GM23338 (cell line): ENCODE measurements around the gene TTC27. TPM values are rescaled to one million over a fixed set of nuclear protein-coding genes. Genes with fewer than 3 reads are reported as not detected.

Experiments
- ATAC-seq: fragments of 200-7000 bp; cut with Tn5 transposase; 3 replicates; pipeline ENCODE4 v1.9.1; 2020
- DNase-seq: peaks from one replicate; pipeline ENCODE4 v3.0.0-alpha.2; 2015; ENCODE audit warnings: low spot score
- H2AFZ ChIP-seq: fragments of 200-600 bp; sonication (generic); 2 replicates; pipeline ENCODE4 v1.8.0; 2016; ENCODE audit warnings: antibody characterized with exemption, mild to moderate bottlenecking, moderate library complexity
- H3F3A ChIP-seq: fragments of 200-600 bp; sonication (generic); replicated peaks from 2 replicates; pipeline ENCODE4 v1.8.0; 2017; ENCODE audit warnings: antibody characterized with exemption, mixed run types, low read depth
- H3K27ac ChIP-seq: fragments of 200-600 bp; sonication (generic); 2 replicates; pipeline ENCODE4 v1.6.1; 2016; ENCODE audit warnings: low read depth
- H3K27me3 ChIP-seq: fragments of 200-600 bp; sonication (generic); 2 replicates; pipeline ENCODE4 v1.8.0; 2016; ENCODE audit warnings: mild to moderate bottlenecking, mixed run types, moderate library complexity; ENCODE audit not compliant: insufficient read depth
- H3K36me3 ChIP-seq: fragments of 200-600 bp; sonication (generic); 2 replicates; pipeline ENCODE4 v1.8.0; 2016; ENCODE audit warnings: mild to moderate bottlenecking; ENCODE audit not compliant: insufficient read depth
- H3K4me1 ChIP-seq: fragments of 200-600 bp; sonication (generic); 2 replicates; pipeline ENCODE4 v1.8.0; 2016; ENCODE audit warnings: mild to moderate bottlenecking, moderate library complexity; ENCODE audit not compliant: insufficient read depth
- H3K4me2 ChIP-seq: fragments of 200-600 bp; sonication (generic); 2 replicates; pipeline ENCODE4 v1.7.1; 2017; ENCODE audit warnings: mixed run types
- H3K4me3 ChIP-seq: fragments of 200-600 bp; sonication (generic); 2 replicates; pipeline ENCODE4 v1.6.1; 2016; ENCODE audit warnings: mixed run types
- H3K79me2 ChIP-seq: fragments of 200-600 bp; sonication (generic); replicated peaks from 2 replicates; pipeline ENCODE4 v1.8.0; 2017; ENCODE audit warnings: mild to moderate bottlenecking; ENCODE audit not compliant: insufficient read depth
- H3K9me2 ChIP-seq: fragments of 200-600 bp; sonication (generic); 2 replicates; pipeline ENCODE4 v1.8.0; 2017; ENCODE audit not compliant: insufficient read depth
- H4K20me1 ChIP-seq: fragments of 200-600 bp; sonication (generic); replicated peaks from 2 replicates; pipeline ENCODE4 v1.8.0; 2017; ENCODE audit warnings: mild to moderate bottlenecking; ENCODE audit not compliant: insufficient read depth
- H3K27ac Mint-ChIP-seq: 2 replicates; pipeline ENCODE4 v1.8.0; 2020; ENCODE audit warnings: inconsistent platforms, mild to moderate bottlenecking, moderate library complexity, mixed read lengths
- H3K27me3 Mint-ChIP-seq: 3 replicates; pipeline ENCODE4 v1.8.0; 2022; ENCODE audit warnings: low read depth, mild to moderate bottlenecking, moderate library complexity, mixed read lengths, inconsistent platforms; ENCODE audit not compliant: insufficient read depth, poor library complexity
- H3K36me3 Mint-ChIP-seq: 3 replicates; pipeline ENCODE4 v1.8.0; 2021; ENCODE audit warnings: low read depth, mild to moderate bottlenecking, inconsistent platforms, moderate library complexity, mixed read lengths
- H3K4me1 Mint-ChIP-seq: 3 replicates; pipeline ENCODE4 v1.8.0; 2020; ENCODE audit warnings: mild to moderate bottlenecking, inconsistent platforms, mixed read lengths
- H3K4me3 Mint-ChIP-seq: 3 replicates; pipeline ENCODE4 v1.8.0; 2021; ENCODE audit warnings: moderate library complexity, mild to moderate bottlenecking, inconsistent platforms, mixed read lengths
- H3K9me3 Mint-ChIP-seq: 3 replicates; pipeline ENCODE4 v1.8.0; 2020; ENCODE audit warnings: moderate library complexity, mild to moderate bottlenecking, inconsistent platforms, mixed read lengths
- CREB1 ChIP-seq: fragments of 250-450 bp; sonication (Bioruptor Pico); IDR thresholded peaks from 2 replicates; pipeline ENCODE4 v1.5.0; 2020; ENCODE audit warnings: low read depth, mild to moderate bottlenecking, moderate library complexity
- EZH2phosphoT487 ChIP-seq: fragments of 200-600 bp; sonication (generic); IDR thresholded peaks from one replicate; pipeline ENCODE4 v1.8.1; 2018; ENCODE audit warnings: antibody characterized with exemption; ENCODE audit not compliant: unreplicated experiment
- NANOG ChIP-seq: IDR thresholded peaks from 2 replicates; pipeline ENCODE4 v1.6.1; 2016; ENCODE audit warnings: antibody characterized with exemption, borderline replicate concordance
- POLR2AphosphoS5 ChIP-seq: IDR thresholded peaks from 2 replicates; pipeline ENCODE4 v1.6.1; 2016; ENCODE audit warnings: antibody characterized with exemption, low read depth
- ZNF114 ChIP-seq: fragments of 250-450 bp; sonication (Bioruptor Pico); IDR thresholded peaks from 2 replicates; pipeline ENCODE4 v1.5.0; 2020; ENCODE audit warnings: mild to moderate bottlenecking, moderate library complexity
- polyA plus RNA-seq: library from polyadenylated mRNA; unstranded; fragments of >200 nt; fragmentation: Nextera tagmentation; extraction: Ambion mirVana; gene quantifications from 2 replicates; pipeline ENCODE4 v1.2.1, GENCODE V29; 2016
- total RNA-seq: library from RNA; depleted of rRNA; stranded (reverse); fragments of >200 nt; shearing (Covaris generic); gene quantifications from 2 replicates; pipeline ENCODE4 v1.2.3, GENCODE V29; 2014
- TF ChIP-seq, protein P1 (sequence below): fragments of 250-450 bp; sonication (Bioruptor Pico); IDR thresholded peaks from 2 replicates; pipeline ENCODE4 v1.5.0; 2020; ENCODE audit warnings: mild to moderate bottlenecking, moderate library complexity

TTC27 gene
- total and polyA plus RNA-seq, 2 experiments from 2014 or later: 11.8 to 41.3 TPM

DNA sequence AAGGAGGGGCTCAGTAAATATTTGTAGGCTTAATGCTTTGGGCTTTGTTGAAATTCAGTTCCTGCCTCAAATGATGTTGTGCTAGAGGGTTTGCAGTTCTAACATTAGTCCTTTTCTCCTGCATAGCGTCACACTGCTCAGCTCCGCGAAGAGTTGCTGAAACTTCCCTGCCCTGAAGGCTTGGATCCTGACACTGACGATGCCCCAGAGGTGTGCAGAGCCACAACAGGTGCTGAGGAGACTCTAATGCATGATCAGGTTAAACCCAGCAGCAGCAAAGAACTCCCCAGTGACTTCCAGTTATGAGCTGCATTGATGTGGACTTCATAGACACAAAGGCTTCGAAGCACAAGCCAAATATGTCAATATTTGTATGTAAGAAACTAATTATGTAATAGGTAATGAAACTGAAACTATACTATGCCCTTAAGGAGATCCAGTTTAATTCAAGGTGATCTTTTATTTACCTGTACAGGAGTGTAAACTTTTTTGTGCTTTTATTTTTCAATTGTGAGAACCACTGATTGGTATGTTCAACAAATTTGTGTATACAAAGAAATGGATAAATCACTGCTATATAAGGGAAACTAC, 10.2 kb upstream of the TTC27 start:
- H2AFZ ChIP-seq: no peak overlapping the region
- H4K20me1 ChIP-seq: no peaks in the 10 kb centered on the region
- Mint-ChIP-seq H3K9me3 (no peaks in the 10 kb centered on the region), H3K4me1 (no peaks in the 10 kb centered on the region), H3K36me3 (peaks cover 24% of the 10 kb centered on the region), H3K27ac (no peak overlapping the region), H3K27me3 (peaks cover 2% of the 10 kb centered on the region), H3K4me3 (no peak overlapping the region)
- no peak for TF ChIP-seq CREB1 (CRISPR knock-in tag)
- TF ChIP-seq EZH2phosphoT487: no peak
- TF ChIP-seq ZNF114 (CRISPR knock-in tag): no peak
- no peak for TF ChIP-seq NANOG
- TF ChIP-seq, protein P1, sequence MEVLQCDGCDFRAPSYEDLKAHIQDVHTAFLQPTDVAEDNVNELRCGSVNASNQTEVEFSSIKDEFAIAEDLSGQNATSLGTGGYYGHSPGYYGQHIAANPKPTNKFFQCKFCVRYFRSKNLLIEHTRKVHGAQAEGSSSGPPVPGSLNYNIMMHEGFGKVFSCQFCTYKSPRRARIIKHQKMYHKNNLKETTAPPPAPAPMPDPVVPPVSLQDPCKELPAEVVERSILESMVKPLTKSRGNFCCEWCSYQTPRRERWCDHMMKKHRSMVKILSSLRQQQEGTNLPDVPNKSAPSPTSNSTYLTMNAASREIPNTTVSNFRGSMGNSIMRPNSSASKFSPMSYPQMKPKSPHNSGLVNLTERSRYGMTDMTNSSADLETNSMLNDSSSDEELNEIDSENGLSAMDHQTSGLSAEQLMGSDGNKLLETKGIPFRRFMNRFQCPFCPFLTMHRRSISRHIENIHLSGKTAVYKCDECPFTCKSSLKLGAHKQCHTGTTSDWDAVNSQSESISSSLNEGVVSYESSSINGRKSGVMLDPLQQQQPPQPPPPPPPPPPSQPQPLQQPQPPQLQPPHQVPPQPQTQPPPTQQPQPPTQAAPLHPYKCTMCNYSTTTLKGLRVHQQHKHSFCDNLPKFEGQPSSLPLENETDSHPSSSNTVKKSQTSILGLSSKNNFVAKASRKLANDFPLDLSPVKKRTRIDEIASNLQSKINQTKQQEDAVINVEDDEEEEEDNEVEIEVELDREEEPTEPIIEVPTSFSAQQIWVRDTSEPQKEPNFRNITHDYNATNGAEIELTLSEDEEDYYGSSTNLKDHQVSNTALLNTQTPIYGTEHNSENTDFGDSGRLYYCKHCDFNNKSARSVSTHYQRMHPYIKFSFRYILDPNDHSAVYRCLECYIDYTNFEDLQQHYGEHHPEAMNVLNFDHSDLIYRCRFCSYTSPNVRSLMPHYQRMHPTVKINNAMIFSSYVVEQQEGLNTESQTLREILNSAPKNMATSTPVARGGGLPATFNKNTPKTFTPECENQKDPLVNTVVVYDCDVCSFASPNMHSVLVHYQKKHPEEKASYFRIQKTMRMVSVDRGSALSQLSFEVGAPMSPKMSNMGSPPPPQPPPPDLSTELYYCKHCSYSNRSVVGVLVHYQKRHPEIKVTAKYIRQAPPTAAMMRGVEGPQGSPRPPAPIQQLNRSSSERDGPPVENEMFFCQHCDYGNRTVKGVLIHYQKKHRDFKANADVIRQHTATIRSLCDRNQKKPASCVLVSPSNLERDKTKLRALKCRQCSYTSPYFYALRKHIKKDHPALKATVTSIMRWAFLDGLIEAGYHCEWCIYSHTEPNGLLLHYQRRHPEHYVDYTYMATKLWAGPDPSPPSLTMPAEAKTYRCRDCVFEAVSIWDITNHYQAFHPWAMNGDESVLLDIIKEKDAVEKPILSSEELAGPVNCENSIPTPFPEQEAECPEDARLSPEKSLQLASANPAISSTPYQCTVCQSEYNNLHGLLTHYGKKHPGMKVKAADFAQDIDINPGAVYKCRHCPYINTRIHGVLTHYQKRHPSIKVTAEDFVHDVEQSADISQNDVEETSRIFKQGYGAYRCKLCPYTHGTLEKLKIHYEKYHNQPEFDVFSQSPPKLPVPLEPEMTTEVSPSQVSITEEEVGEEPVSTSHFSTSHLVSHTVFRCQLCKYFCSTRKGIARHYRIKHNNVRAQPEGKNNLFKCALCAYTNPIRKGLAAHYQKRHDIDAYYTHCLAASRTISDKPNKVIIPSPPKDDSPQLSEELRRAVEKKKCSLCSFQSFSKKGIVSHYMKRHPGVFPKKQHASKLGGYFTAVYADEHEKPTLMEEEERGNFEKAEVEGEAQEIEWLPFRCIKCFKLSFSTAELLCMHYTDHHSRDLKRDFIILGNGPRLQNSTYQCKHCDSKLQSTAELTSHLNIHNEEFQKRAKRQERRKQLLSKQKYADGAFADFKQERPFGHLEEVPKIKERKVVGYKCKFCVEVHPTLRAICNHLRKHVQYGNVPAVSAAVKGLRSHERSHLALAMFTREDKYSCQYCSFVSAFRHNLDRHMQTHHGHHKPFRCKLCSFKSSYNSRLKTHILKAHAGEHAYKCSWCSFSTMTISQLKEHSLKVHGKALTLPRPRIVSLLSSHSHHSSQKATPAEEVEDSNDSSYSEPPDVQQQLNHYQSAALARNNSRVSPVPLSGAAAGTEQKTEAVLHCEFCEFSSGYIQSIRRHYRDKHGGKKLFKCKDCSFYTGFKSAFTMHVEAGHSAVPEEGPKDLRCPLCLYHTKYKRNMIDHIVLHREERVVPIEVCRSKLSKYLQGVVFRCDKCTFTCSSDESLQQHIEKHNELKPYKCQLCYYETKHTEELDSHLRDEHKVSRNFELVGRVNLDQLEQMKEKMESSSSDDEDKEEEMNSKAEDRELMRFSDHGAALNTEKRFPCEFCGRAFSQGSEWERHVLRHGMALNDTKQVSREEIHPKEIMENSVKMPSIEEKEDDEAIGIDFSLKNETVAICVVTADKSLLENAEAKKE: no peak
- no peak for TF ChIP-seq POLR2AphosphoS5
- no peak overlapping the region for H3K4me2 ChIP-seq
- H3K27ac ChIP-seq: no peak overlapping the region
- H3K9me2 ChIP-seq: no peaks in the 10 kb centered on the region
- H3F3A ChIP-seq: no peaks in the 10 kb centered on the region
- DNase-seq: no peak
- no peak for ATAC-seq
- H3K36me3 ChIP-seq: peaks cover 5% of the 10 kb centered on the region
- no peaks in the 10 kb centered on the region for H3K79me2 ChIP-seq
- H3K4me3 ChIP-seq: no peak overlapping the region
- no peaks in the 10 kb centered on the region for H3K4me1 ChIP-seq
- no peaks in the 10 kb centered on the region for H3K27me3 ChIP-seq
